RWPE1 (cell line): ENCODE results near the gene KPNA4.
A peak's percentile ranks its signal among the peaks of the same experiment; 100 is the strongest.

Experiments used
- CTCF ChIA-PET: fragments of 350-600 bp; sonication (Branson Sonifier 250); formaldehyde crosslinking; extraction: SDS; loops from one replicate; lab custom pipeline; 2021; lab: Yijun Ruan, JAX
- POLR2A ChIA-PET: fragments of 400-600 bp; formaldehyde crosslinking; extraction: SDS; loops from one replicate; lab custom pipeline; 2020; ENCODE audit warnings: antibody characterized with exemption; ENCODE audit not compliant: low non-redundant PET; lab: Yijun Ruan, JAX
- DNase-seq: peaks from one replicate; pipeline ENCODE4 v3.0.0; 2012; ENCODE audit warnings: low spot score
- H3K27ac ChIP-seq: fragments of 450-650 bp; 2 replicates; pipeline ENCODE4 v1.5.1; 2017
- TF ChIP-seq, protein P1 (sequence below): fragments of 450-650 bp; conservative IDR thresholded peaks from 2 replicates; pipeline ENCODE4 v1.5.1; 2017; ENCODE audit warnings: low read depth, mild to moderate bottlenecking

Gene KPNA4

DNA sequence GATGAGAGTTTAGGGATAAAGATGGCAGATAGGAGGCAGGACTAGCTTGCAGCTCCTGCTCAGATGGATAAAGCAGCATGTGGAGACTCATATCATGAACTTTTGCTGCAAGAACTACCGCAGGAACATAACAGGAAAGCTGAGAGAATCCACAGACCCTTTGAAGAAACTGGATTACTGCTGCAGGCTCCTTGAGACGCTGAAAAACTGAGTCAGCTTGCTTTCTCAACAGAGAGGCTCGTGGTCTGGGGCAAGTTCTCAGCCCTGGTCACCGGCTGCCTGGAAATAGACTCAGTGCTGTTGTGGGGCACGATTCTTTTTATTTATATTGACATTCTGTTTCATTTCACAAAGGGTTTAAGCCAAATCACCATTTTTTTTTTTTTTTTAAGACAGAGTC lies 87.0 kb downstream of the KPNA4 start:
- TF ChIP-seq, protein P1, sequence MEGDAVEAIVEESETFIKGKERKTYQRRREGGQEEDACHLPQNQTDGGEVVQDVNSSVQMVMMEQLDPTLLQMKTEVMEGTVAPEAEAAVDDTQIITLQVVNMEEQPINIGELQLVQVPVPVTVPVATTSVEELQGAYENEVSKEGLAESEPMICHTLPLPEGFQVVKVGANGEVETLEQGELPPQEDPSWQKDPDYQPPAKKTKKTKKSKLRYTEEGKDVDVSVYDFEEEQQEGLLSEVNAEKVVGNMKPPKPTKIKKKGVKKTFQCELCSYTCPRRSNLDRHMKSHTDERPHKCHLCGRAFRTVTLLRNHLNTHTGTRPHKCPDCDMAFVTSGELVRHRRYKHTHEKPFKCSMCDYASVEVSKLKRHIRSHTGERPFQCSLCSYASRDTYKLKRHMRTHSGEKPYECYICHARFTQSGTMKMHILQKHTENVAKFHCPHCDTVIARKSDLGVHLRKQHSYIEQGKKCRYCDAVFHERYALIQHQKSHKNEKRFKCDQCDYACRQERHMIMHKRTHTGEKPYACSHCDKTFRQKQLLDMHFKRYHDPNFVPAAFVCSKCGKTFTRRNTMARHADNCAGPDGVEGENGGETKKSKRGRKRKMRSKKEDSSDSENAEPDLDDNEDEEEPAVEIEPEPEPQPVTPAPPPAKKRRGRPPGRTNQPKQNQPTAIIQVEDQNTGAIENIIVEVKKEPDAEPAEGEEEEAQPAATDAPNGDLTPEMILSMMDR: no peak
- POLR2A ChIA-PET: no interaction called here
- CTCF ChIA-PET: interaction anchor here (0.8 kb wide), 1 partner anchor 10 kb away, joined by 3 read pairs; no protein-coding TSS in a partner anchor
- H3K27ac ChIP-seq: no peak overlapping the region
- DNase-seq: no peak

DNA sequence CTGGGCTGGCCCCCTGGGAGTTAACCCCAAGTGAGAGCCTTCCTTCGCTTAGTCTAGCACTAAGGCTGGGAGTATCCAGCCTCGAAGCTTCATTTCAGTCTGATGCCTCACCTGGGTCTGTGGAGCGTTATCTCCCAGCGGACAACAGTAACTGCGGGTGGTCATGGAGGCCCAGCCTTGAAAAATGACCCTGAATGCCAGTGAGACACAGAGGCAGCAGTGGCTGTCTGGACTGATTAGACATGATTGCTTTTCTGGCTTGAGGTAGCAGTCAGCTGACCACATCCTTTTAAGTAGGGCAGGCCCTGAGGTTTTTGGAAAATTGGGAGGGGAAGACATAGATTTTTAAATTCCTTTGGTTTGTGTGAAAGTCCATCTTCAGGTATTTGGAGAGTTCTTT lies 87.6 kb downstream of the KPNA4 start:
- POLR2A ChIA-PET: no interaction called here
- CTCF ChIA-PET: interaction anchor here (0.6 to 0.8 kb wide), 2 partner anchors 9 to 512 kb away, joined by 3 to 6 read pairs; no protein-coding TSS in a partner anchor
- no peak overlapping the region for H3K27ac ChIP-seq
- DNase-seq: no peak
- TF ChIP-seq, protein P1: no peak

DNA sequence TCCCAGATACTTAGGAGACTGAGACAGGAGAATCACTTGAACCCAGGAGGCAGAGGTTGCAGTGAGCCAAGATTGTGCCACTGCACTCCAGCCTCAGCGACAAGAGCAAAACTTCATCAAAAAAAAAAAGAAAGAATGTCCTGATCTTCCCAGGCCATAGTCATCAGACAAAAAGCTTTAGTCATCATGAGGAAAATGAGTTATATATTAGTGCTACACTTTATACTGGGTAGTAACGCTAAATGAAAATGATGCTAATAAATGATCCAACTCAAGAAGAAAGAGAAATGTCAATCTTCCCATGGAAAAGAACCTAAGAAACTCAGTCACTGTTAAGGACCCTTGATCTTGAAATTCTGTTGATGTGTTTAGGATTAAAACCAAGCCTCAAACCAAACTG lies 89.5 kb downstream of the KPNA4 start:
- DNase-seq: no peak
- ChIA-PET CTCF (no interaction called here), POLR2A (no interaction called here)
- no peak overlapping the region for H3K27ac ChIP-seq
- TF ChIP-seq, protein P1: no peak

DNA sequence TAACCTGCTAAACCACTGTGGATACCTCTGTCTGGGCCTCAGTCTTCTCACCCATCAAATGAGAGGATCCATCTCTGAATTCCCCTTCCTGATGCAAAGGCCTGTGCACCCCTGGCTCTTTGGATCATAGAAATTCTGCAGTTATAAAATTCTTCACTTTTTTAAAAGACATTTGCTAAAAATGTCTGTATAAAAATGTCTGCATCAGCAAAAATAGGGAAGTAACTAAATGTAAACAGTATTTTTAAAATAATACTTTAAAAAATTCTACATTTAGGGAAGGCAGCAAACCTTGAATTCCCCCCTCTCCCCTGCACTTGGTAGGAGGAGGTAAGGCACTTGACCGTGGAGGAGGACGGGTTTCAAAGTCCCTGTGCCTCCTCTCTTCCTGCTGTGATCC lies 90.2 kb downstream of the KPNA4 start:
- TF ChIP-seq, protein P1: no peak
- ChIA-PET POLR2A (no interaction called here), CTCF (interaction anchor here (0.6 kb wide), 1 partner anchor 529 kb away, joined by 6 read pairs; no protein-coding TSS in a partner anchor)
- no peak for DNase-seq
- H3K27ac ChIP-seq: no peak overlapping the region

DNA sequence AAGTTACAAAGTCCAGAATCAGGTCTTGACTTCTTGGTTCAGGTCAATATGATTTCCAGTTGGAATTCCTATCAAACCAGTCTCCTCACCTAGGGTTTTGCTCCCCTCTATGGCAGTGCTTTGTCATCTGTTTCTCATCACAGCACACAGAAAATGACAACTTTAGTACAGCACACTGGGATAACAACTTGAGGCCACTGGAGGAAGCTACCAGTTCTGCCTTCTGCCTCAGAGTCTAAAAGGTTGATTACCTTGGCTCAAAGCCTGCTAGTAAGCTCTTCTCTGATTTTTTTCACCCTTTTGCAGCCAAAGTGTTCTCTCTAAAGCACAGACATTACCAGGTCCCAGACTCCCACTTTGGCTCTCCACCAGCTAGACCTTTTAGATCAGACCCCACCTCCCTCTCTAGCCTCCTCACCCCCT lies 90.9 kb downstream of the KPNA4 start:
- ChIA-PET CTCF (interaction anchor here (0.6 kb wide), 1 partner anchor 529 kb away, joined by 6 read pairs; no protein-coding TSS in a partner anchor), POLR2A (no interaction called here)
- DNase-seq: no peak
- TF ChIP-seq, protein P1: no peak
- H3K27ac ChIP-seq: no peak overlapping the region

DNA sequence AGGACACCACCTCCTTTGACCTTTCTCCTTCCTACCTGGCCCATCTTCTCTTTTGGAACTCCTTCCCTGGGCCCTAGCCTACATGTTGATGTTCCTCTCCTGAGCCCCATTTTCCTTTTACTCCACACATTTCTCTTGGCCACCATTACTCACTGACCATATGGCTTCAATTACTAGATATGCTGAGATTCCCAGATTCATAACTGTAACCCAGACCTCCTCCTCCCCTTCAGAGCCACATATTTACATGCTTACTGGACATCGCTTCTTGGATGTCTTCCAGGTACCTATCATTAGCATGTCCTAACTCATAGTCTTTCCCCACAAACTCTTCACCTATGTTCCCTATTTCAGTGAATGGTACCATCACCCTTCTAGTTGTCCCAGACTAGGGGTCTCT lies 91.4 kb downstream of the KPNA4 start:
- CTCF ChIA-PET: interaction anchor here (0.9 kb wide), 1 partner anchor 43 kb away, joined by 3 read pairs; no protein-coding TSS in a partner anchor
- TF ChIP-seq, protein P1: no peak
- H3K27ac ChIP-seq: no peak overlapping the region
- peak; percentile 82 for DNase-seq
- POLR2A ChIA-PET: no interaction called here
